Brain microvascular endothelial cell (primary cell): ENCODE measurements around the gene NFATC1.

Experiments used
- DNase-seq: peaks from one replicate; pipeline ENCODE4 v3.0.0-alpha.2; 2020
- H3K27ac ChIP-seq: fragments of 250-450 bp; sonication (Bioruptor Pico); 2 replicates; pipeline ENCODE4 v1.5.1; 2020; ENCODE audit warnings: mild to moderate bottlenecking, moderate library complexity
- H3K27me3 ChIP-seq: fragments of 250-450 bp; sonication (Bioruptor Pico); replicated peaks from 2 replicates; pipeline ENCODE4 v1.5.1; 2020; ENCODE audit warnings: mild to moderate bottlenecking
- H3K36me3 ChIP-seq: fragments of 250-450 bp; sonication (Bioruptor Pico); replicated peaks from 2 replicates; pipeline ENCODE4 v1.5.1; 2020; ENCODE audit warnings: mild to moderate bottlenecking
- H3K4me3 ChIP-seq: 2 replicates; pipeline ENCODE4 v1.5.1; 2011; ENCODE audit warnings: low read depth, mild to moderate bottlenecking, control low read depth, low read length, moderate library complexity
- in situ Hi-C: cut with HindIII; loops from 2 replicates; pipeline ENCODE4 v1.10.0; 2017; ENCODE audit warnings: low sequenced_read_pairs, low pct_ligation_motif_present
- TF ChIP-seq, protein P1 (sequence below): IDR thresholded peaks from 2 replicates; pipeline ENCODE4 v1.5.1; 2011; ENCODE audit warnings: low read depth, mild to moderate bottlenecking, moderate library complexity, low read length, control low read depth, inconsistent platforms; ENCODE audit errors: missing control alignments

NFATC1 gene

DNA sequence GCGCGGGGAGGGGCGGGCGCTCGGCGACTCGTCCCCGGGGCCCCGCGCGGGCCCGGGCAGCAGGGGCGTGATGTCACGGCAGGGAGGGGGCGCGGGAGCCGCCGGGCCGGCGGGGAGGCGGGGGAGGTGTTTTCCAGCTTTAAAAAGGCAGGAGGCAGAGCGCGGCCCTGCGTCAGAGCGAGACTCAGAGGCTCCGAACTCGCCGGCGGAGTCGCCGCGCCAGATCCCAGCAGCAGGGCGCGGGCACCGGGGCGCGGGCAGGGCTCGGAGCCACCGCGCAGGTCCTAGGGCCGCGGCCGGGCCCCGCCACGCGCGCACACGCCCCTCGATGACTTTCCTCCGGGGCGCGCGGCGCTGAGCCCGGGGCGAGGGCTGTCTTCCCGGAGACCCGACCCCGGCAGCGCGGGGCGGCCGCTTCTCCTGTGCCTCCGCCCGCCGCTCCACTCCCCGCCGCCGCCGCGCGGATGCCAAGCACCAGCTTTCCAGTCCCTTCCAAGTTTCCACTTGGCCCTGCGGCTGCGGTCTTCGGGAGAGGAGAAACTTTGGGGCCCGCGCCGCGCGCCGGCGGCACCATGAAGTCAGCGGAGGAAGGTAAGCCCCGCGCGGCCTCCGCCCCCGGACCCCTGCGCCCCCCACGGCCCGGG, at the start of gene NFATC1:
Gene NFATC1, plus strand, starts transcription at position 170 of the 644 bp plus-strand sequence. Its CDS starts 295 bp downstream, at position 465.
- peak; percentile 27 for DNase-seq
- Histone ChIP-seq H3K27me3 (peaks cover 46% of the 10 kb centered on the region), H3K4me3 (peak within 1 kb of the TSS; percentile 30), H3K36me3 (no peaks in the 10 kb centered on the region), H3K27ac (no peak within 1 kb of the TSS)
- in situ Hi-C loops = loop anchor here (25.0 kb wide), 1 partner anchor 241 kb away; no protein-coding TSS in a partner anchor
- TF ChIP-seq, protein P1, sequence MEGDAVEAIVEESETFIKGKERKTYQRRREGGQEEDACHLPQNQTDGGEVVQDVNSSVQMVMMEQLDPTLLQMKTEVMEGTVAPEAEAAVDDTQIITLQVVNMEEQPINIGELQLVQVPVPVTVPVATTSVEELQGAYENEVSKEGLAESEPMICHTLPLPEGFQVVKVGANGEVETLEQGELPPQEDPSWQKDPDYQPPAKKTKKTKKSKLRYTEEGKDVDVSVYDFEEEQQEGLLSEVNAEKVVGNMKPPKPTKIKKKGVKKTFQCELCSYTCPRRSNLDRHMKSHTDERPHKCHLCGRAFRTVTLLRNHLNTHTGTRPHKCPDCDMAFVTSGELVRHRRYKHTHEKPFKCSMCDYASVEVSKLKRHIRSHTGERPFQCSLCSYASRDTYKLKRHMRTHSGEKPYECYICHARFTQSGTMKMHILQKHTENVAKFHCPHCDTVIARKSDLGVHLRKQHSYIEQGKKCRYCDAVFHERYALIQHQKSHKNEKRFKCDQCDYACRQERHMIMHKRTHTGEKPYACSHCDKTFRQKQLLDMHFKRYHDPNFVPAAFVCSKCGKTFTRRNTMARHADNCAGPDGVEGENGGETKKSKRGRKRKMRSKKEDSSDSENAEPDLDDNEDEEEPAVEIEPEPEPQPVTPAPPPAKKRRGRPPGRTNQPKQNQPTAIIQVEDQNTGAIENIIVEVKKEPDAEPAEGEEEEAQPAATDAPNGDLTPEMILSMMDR = no peak

DNA sequence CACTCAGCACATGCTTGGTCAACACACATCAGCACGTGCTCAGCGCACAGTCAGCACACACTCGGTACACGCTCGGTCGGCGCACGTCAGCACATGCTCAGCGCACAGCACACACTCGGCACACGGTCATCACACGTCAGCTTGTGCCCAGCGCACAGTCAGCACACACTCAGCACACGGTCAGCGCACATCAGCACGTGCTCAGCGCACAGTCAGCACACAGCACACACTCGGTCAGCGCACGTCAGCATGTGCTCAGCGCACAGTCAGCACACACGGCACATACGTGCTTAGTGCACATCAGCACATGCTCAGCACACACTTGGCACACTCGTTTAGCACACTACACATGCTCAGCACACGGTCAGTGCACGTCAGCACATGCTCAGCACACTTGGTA, 49.7 kb upstream of the NFATC1 start:
- TF ChIP-seq, protein P1 = no peak
- Histone ChIP-seq H3K4me3 (no peak overlapping the region), H3K27me3 (no peaks in the 10 kb centered on the region), H3K36me3 (peaks cover 11% of the 10 kb centered on the region), H3K27ac (no peak overlapping the region)
- no peak for DNase-seq
- in situ Hi-C loops = no loop called here

DNA sequence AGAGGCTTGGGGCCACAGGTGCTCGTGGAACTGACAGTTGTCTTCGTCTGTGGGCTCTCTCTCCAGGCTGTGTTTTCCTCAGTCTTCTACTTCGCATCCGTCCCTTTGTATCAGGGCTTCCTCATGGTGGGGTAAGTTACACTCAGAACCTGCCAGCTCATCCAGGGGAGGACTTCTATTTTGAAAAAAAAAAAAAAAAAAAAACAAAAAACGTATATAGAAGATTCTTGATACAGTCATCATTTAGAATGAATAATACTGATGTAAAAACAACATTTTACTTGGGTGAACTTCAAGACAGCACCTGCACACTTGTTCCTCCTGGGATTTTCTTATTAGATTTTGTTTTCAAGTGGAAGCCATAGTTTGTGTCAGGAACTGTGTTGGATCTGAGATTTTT, 47.7 kb upstream of the NFATC1 start:
- in situ Hi-C loops = no loop called here
- no peak for DNase-seq
- TF ChIP-seq, protein P1 = no peak
- Histone ChIP-seq H3K27ac (no peak overlapping the region), H3K4me3 (no peak overlapping the region), H3K36me3 (peaks cover 11% of the 10 kb centered on the region), H3K27me3 (no peaks in the 10 kb centered on the region)

DNA sequence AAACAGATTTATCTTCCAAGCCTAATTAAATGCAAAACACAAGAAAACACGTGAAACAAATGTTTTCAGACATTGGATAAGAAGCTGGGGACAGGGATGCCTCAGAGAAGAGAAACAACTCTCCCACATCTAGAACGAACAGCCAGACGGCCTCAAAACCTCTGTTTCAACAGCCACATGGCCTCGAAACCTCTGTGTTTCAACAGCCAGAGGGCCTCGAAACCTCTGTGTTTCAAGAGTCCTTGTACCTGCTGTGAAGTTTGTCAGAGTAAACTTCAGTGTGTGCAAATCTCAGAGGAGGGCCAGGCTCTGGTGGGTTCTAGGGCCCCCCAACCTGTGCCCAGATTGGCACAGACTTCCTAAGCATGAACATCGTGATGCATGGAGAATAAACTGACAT, 43.3 kb upstream of the NFATC1 start:
- H3K4me3 ChIP-seq = no peak overlapping the region
- in situ Hi-C loops = no loop called here
- H3K27me3 ChIP-seq = no peaks in the 10 kb centered on the region
- H3K36me3 ChIP-seq = no peaks in the 10 kb centered on the region
- H3K27ac ChIP-seq = no peak overlapping the region
- TF ChIP-seq, protein P1 = no peak
- DNase-seq = no peak

- TF ChIP-seq, protein P1 = peak; percentile 71
Measured at GRCh38 chr18:79353267-79353666, 42.5 kb upstream of the NFATC1 start.

DNA sequence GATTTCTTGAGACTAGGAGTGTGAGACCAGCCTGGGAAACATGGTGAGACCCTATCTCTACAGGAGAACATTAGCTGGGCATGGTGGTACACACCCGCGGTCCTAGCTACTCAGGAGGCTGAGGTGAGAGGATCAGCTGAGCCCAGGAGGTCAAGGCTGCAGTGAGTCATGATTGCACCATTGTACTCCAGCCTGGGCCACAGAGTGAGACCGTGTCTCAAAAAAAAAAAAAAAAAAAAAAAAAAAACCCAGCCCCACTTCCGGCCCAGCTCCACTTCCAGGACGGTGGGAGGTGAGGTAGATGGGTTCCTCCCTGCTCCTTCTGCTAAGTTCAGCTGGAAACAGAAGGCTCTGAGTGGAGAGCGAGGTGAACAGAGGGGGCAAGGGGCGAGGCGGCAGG, 41.4 kb upstream of the NFATC1 start:
- no peaks in the 10 kb centered on the region for H3K27me3 ChIP-seq
- TF ChIP-seq, protein P1 = no peak
- no peaks in the 10 kb centered on the region for H3K36me3 ChIP-seq
- no peak overlapping the region for H3K27ac ChIP-seq
- no peak overlapping the region for H3K4me3 ChIP-seq
- DNase-seq = no peak
- in situ Hi-C loops = no loop called here

More at GRCh38 chr18:79353267-79353666, 42.5 kb upstream of the NFATC1 start:
- Histone ChIP-seq H3K4me3 (no peak overlapping the region), H3K27me3 (no peaks in the 10 kb centered on the region), H3K27ac (no peak overlapping the region), H3K36me3 (no peaks in the 10 kb centered on the region)
- peak; percentile 27 for DNase-seq
- in situ Hi-C loops = no loop called here
